GM12873 (cell line): ENCODE results near the gene ALDH1A2.

Experiments
- CTCF ChIP-seq: IDR thresholded peaks from 2 replicates; pipeline ENCODE4 v1.5.1; 2012; ENCODE audit warnings: low read depth, mild to moderate bottlenecking, moderate library complexity, low read length, control low read depth; ENCODE audit not compliant: insufficient read depth; ENCODE audit errors: missing control alignments

ALDH1A2 gene

DNA sequence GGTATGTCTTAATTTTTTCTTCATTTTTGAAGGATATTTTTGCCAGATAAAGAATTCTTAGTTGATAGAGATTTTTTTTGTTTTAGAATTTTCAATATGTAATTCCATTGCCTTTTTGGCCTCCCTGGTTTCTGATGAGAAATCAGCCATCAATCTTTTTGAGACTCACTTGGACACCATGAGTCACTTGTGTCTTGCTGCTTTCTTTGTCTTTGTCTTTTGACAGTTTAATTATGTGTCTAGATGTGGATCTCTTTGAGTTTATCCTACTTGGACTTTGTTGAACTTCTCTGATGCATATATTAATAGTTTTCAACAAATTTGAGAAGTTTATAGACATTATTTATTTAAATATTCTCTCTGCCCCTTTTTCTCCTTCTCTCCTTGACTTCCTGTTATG is 38.0 kb upstream of the ALDH1A2 start:
- TF ChIP-seq CTCF: no peak

- TF ChIP-seq CTCF: no peak
These were observed 31.1 kb upstream of the ALDH1A2 start for GRCh38 chr15:58096529-58097084.

- TF ChIP-seq CTCF: no peak
These were observed 29.9 kb upstream of the ALDH1A2 start for GRCh38 chr15:58095415-58095814.

DNA sequence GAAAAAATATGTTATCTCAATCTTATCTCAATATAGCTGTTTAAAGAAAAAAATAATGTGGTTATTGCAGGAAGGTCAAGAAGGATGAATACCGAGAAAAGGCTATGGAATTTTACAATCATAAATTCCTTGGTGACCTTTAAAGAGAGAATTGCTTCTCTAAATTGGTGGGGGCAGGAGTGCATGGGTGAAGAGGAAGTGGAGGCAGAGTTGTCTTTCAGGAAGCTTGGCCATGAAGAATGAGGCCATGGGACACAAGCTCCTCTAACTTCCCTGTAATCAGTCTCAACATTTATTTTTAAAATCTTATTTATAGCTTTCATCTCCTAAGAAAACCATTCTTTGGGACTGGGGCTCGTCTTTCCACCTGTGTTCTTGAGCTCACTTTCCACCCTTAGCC is 22.4 kb upstream of the ALDH1A2 start:
- TF ChIP-seq CTCF: no peak

- no peak for TF ChIP-seq CTCF
These were observed 21.0 kb upstream of the ALDH1A2 start for GRCh38 chr15:58086491-58086890.

GRCh38 chr15:58083526-58083925 is 18.0 kb upstream of the ALDH1A2 start:
- no peak for TF ChIP-seq CTCF

DNA sequence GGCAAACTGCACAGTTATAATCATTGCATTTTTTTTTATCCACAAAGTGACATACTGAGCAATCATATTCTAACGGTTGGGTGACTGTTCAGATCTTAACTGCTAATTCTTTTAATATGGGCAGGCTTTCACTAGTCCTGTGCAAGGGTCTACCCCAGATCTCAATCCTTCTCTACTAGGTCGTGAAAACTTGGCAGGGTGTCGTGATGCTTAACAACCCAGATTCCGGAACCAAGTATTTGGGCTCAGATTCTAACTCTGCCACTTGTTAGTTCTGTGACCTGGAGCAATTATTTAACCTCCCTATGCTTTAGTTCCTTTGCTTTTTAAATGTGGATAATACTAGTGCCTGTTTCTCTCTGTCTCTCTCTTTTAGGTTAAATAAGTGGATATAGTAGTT is 16.4 kb upstream of the ALDH1A2 start:
- TF ChIP-seq CTCF: no peak
